GM20000 (cell line): ENCODE data around the gene DHFR2.

Experiments used
- DNase-seq: peaks from one replicate; pipeline ENCODE4 v3.0.0; 2012; ENCODE audit warnings: low spot score
- TF ChIP-seq, protein P1 (sequence below): IDR thresholded peaks from 2 replicates; pipeline ENCODE4 v1.5.1; 2012; ENCODE audit warnings: mild to moderate bottlenecking, control low read depth; ENCODE audit errors: extremely low read depth, missing control alignments

DHFR2 gene

DNA sequence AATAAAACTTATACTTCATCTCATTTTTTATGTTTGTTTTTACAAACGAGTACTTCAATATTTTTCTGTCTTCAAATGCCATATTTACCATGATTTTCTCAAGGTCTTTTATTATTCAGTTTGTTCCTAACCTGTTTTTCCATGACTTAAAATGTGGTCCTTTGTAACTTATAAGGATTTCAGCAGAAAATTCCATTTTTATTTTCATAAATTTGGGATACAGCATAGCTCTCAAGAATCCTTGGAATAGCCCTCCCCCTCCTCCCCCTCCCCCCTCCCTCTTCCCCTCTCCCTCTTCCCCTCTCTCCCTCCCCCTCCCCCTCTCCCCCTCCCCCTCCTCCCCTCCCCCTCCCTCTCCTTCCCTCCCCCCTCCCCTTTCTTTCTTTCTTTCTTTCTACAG is 19.4 kb downstream of the DHFR2 start:
- TF ChIP-seq, protein P1, sequence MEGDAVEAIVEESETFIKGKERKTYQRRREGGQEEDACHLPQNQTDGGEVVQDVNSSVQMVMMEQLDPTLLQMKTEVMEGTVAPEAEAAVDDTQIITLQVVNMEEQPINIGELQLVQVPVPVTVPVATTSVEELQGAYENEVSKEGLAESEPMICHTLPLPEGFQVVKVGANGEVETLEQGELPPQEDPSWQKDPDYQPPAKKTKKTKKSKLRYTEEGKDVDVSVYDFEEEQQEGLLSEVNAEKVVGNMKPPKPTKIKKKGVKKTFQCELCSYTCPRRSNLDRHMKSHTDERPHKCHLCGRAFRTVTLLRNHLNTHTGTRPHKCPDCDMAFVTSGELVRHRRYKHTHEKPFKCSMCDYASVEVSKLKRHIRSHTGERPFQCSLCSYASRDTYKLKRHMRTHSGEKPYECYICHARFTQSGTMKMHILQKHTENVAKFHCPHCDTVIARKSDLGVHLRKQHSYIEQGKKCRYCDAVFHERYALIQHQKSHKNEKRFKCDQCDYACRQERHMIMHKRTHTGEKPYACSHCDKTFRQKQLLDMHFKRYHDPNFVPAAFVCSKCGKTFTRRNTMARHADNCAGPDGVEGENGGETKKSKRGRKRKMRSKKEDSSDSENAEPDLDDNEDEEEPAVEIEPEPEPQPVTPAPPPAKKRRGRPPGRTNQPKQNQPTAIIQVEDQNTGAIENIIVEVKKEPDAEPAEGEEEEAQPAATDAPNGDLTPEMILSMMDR: no peak
- no peak for DNase-seq

DNA sequence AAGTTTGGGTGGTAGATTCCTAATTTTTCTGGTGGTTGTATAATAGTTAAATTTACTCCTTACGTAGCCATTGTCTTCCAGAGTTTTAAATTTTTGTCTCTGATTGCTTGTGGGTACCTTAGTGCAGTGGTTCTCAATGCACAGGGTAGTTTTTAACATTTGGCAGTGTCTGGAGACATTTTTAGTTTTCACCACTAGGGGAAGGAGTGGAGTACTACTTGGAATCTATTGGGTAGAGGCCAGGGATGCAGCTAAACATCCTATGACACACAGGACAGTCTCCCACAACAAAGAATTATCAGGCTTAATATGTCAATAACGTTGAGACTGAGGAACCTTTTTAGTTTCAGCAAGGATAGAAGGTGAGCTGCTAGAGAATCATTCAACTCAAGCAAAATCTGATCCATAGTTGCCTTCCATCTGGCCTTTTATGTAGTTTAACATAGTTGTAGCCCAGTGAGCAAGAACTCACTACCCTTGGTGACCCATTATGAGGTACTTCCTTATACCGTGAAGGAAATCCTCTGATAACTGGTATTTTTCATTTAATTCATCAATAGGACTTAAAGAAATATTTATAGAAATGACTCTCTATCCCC is 25.7 kb downstream of the DHFR2 start:
- DNase-seq: no peak

DNA sequence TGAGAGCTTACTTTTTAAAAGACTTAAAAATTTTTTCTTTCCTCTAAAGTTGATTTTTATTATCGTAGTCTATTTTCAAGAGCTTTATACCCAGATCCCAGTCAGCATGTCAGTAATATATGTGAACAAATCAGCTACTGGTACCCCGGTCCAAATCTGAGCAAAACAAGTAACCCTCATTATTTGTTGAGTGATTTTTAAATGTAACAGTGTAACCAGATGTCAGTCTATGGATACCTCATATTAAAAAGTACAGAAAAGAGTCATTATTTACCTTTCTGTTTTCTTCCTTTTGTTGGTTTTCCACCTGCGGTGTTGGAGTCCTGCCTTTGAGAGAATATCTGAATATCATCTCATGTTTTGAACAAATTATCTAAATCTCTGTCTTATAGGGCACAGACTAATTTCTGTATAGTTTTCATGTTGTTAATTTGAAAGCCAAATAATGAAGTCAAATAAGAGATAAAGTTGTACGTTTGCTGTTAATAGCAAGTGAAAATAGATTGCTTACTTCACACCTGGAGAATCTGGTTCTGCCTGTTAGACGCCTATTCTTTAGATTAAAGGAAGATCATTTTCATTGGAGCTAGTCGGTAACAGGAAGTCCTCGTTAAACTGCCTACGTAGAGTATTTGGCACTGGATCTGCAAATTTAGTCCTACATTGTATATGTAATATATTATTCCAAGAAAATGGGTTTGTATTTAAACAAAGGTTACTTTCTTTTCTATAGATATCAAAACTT is 34.5 kb downstream of the DHFR2 start, which contains the start of gene STX19:
Gene STX19 (minus strand): TSS at position 505 of the 745 bp plus-strand sequence. CDS start 13,328 bp downstream, outside the sequence.
- TF ChIP-seq, protein P1: no peak
- DNase-seq: no peak

More for the DNA sequence above, 25.7 kb downstream of the DHFR2 start:
- TF ChIP-seq, protein P1: no peak

DNA sequence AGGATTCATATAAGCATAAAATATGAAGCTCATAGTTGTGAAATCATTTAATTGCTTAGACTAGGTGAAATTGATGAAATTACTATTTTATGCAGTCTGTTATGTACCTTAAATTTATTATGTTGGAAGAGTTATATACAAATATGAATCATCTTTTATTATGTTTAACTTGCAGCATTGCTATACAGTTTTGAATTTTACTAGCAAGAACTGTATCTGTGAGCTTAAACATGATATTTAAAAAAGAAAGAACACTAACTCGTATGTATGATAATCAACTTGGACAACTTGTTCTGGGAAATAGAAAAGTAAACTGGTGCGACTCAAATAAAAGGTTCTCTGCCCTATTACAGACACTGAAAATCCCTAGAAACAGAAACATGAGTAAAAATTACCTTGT is 36.1 kb downstream of the DHFR2 start:
- no peak for DNase-seq
- TF ChIP-seq, protein P1: no peak

DNA sequence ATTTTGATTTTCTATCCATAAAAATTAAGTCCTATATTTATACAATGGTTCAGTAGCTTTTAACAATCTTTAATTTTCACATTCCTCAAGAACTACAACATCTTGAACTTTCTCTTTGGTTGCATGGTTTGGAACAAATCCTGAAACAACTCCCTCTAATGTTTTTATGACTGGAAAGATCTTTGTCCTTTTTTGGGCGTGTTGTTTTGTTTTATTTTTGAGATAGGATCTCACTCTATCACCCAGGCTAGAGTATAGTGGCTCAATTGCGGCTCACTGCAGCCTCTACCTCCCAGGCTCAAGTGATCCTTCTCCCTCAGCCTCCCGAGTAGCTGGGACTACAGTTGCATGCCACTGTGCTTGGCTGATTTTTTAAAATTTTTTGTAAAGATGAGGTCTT is 38.3 kb downstream of the DHFR2 start:
- no peak for DNase-seq
- TF ChIP-seq, protein P1: no peak

DNA sequence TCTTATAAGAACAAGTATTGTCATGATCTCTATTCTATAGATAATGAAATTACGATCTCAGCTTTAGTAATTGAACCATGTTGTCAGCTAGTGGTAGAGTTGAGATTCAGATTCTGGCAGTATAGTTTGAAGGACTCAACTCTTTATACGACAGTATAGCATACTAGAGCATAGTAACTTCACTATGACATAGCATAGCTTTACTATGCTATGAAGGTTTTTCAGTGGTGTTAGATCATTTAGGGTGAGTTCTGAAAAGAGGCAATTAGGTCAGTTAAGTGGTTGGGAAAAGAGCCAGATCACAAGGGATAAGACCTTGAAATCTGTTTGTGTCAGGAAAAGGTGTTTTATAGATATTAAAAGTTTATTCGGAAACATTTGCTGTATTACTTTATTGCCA is 42.4 kb downstream of the DHFR2 start:
- TF ChIP-seq, protein P1: no peak
- no peak for DNase-seq

DNA sequence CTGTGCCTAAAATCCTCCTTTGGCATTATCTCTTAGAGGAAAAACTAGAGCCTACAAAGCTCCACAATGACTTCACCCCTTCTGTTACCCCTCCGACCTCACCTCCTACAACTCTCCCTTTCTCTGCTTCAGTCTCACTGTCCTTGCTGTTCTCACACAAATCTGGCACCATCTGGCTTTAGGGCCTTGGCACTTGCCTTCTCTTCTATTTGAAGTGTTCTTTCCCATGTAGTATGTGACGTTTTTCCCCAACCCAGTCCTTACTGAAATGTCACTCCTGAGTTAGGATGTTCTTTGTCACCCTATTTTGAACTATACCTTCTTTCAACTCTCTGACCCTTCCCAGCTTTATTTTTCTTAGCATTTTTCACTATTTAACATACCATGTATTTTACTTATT is 43.1 kb downstream of the DHFR2 start:
- no peak for DNase-seq

More for the DNA sequence above, 43.1 kb downstream of the DHFR2 start:
- TF ChIP-seq, protein P1: no peak
